GM12878 (cell line): ENCODE data around the gene ZNF423.

Experiments
- ATF2 ChIP-seq: IDR thresholded peaks from 2 replicates; pipeline ENCODE4 v1.6.1; 2012; ENCODE audit warnings: low read length, inconsistent platforms
- CHD2 ChIP-seq: IDR thresholded peaks from 2 replicates; pipeline ENCODE4 v1.6.1; 2011; ENCODE audit warnings: low read depth, low read length, improper control_type of control experiment, borderline replicate concordance
- EGR1 ChIP-seq, 2 experiments: IDR thresholded peaks; 1 replicate in 1 of 2; 2 replicates in 1 of 2; pipeline ENCODE4 v1.6.1; 2011 to 2012; ENCODE audit warnings: low read depth in 2 of 2, low read length in 2 of 2, borderline replicate concordance in 1 of 2, mild to moderate bottlenecking in 1 of 2, moderate library complexity in 1 of 2
- FOXM1 ChIP-seq: IDR thresholded peaks from 2 replicates; pipeline ENCODE4 v1.6.1; 2012; ENCODE audit warnings: low read depth, mild to moderate bottlenecking, inconsistent platforms, low read length, moderate library complexity
- HDGF ChIP-seq: fragments of 450-650 bp; IDR thresholded peaks from 2 replicates; pipeline ENCODE4 v1.6.1; 2016; ENCODE audit warnings: antibody characterized with exemption
- JUND ChIP-seq: IDR thresholded peaks from 2 replicates; pipeline ENCODE4 v1.6.1; 2012; ENCODE audit warnings: low read depth, mild to moderate bottlenecking, low read length, improper control_type of control experiment, moderate library complexity
- POLR2A ChIP-seq: IDR thresholded peaks from 2 replicates; pipeline ENCODE4 v1.6.1; 2011; ENCODE audit warnings: low read depth, mild to moderate bottlenecking, low read length
- POLR2AphosphoS5 ChIP-seq: IDR thresholded peaks from 2 replicates; pipeline ENCODE4 v1.6.1; 2011; ENCODE audit warnings: mild to moderate bottlenecking, low read length, inconsistent platforms
- RAD21 ChIP-seq: IDR thresholded peaks from 2 replicates; pipeline ENCODE4 v1.6.1; 2011; ENCODE audit warnings: mild to moderate bottlenecking, low read depth, low read length, moderate library complexity; ENCODE audit not compliant: insufficient read depth
- RCOR1 ChIP-seq: conservative IDR thresholded peaks from 2 replicates; pipeline ENCODE4 v1.6.1; 2012; ENCODE audit warnings: low read depth, low read length, improper control_type of control experiment
- RELB ChIP-seq: fragments of 450-650 bp; IDR thresholded peaks from 2 replicates; pipeline ENCODE4 v1.6.1; 2017; ENCODE audit warnings: low read depth, mild to moderate bottlenecking, moderate library complexity
- RFX5 ChIP-seq: IDR thresholded peaks from 2 replicates; pipeline ENCODE4 v1.6.1; 2011; ENCODE audit warnings: low read depth, low read length, improper control_type of control experiment
- SRF ChIP-seq, 2 experiments: IDR thresholded peaks; 2 replicates each; pipeline ENCODE4 v1.6.1; 2011; ENCODE audit warnings: low read depth in 2 of 2, low read length in 2 of 2, mild to moderate bottlenecking in 1 of 2, moderate library complexity in 1 of 2

GRCh38 chr16:49713770-49714169, 142.1 kb downstream of the ZNF423 start:
- TF ChIP-seq EGR1 (IDR thresholded peaks at IDR 0.05; ENCODE audit: borderline replicate concordance in 1 of 2, low read depth in 2 of 2, low read length in 2 of 2) (no peak), FOXM1 (no peak), ATF2 (no peak), JUND (no peak), RCOR1 (no peak), RELB (no peak), RAD21 (no peak), POLR2AphosphoS5 (no peak), SRF (IDR thresholded peaks at IDR 0.05; ENCODE audit: low read depth in 2 of 2, low read length in 2 of 2) (no peak), CHD2 (no peak), RFX5 (no peak), HDGF (no peak), POLR2A (no peak)
